H1 (cell line): Measurements from ENCODE around the gene LEMD2. TPM values are rescaled to one million over a fixed set of nuclear protein-coding genes. Genes with fewer than 3 reads are reported as not detected.

Experiments used
- ATF3 ChIP-seq: IDR thresholded peaks from 2 replicates; pipeline ENCODE4 v1.6.1; 2011; ENCODE audit warnings: low read depth, mild to moderate bottlenecking, low read length; ENCODE audit not compliant: insufficient read depth
- CHD2 ChIP-seq: IDR thresholded peaks from 2 replicates; pipeline ENCODE4 v1.6.1; 2012; ENCODE audit warnings: low read length, improper control_type of control experiment
- E2F6 ChIP-seq: IDR thresholded peaks from 2 replicates; pipeline ENCODE4 v1.6.1; 2012; ENCODE audit warnings: inconsistent platforms
- KDM5A ChIP-seq: fragments of 200-600 bp; IDR thresholded peaks from 2 replicates; pipeline ENCODE4 v1.7.1; 2012; ENCODE audit warnings: mild to moderate bottlenecking, low read length, inconsistent platforms, mixed read lengths
- POLR2A ChIP-seq, 2 experiments: IDR thresholded peaks; 1 replicate in 1 of 2; 2 replicates in 1 of 2; pipeline ENCODE4 v1.6.1; 2011; ENCODE audit warnings: low read depth in 2 of 2, low read length in 2 of 2, mild to moderate bottlenecking in 2 of 2; ENCODE audit errors: control extremely low read depth in 1 of 2
- RXRA ChIP-seq: IDR thresholded peaks from 2 replicates; pipeline ENCODE4 v1.6.1; 2011; ENCODE audit warnings: low read depth, mild to moderate bottlenecking, low read length, moderate library complexity; ENCODE audit not compliant: insufficient read depth
- SP4 ChIP-seq: IDR thresholded peaks from 2 replicates; pipeline ENCODE4 v1.6.1; 2012; ENCODE audit warnings: low read length, inconsistent platforms
- TBP ChIP-seq: IDR thresholded peaks from 2 replicates; pipeline ENCODE4 v1.6.1; 2011; ENCODE audit warnings: low read depth, low read length, improper control_type of control experiment
- TEAD4 ChIP-seq: IDR thresholded peaks from 2 replicates; pipeline ENCODE4 v1.6.1; 2012; ENCODE audit warnings: low read depth, low read length, inconsistent platforms, mixed read lengths
- polyA plus RNA-seq, 7 experiments: library from polyadenylated mRNA; depleted of rRNA in 3 of 7; stranded (reverse) in 5 of 7; unstranded in 2 of 7; fragments of >200 nt in 5 of 7; fragments of 200-250 nt in 2 of 7; gene quantifications; 1 replicate in 5 of 7; 2 replicates in 1 of 7; 4 replicates in 1 of 7; pipeline versions ENCODE4 v1.2.1 to v1.2.3, GENCODE V29; 2011 to 2013; ENCODE audit warnings: missing spikeins in 2 of 7, mixed read lengths in 2 of 7
- total RNA-seq: library from RNA; stranded (reverse); fragmentation: NEBNext Ultra II Directional; extraction: Animal tissue kit (Norgen Biotek cat#: 25700); gene quantifications from 2 replicates; pipeline ENCODE4 v1.2.1, GENCODE V29; 2021

LEMD2 gene
- total and polyA plus RNA-seq, 2 of the 8 experiments (the other 6 are each of a cell fraction or from before 2014, with no cell fraction given), result 32.7 to 57.3 TPM

GRCh38 chr6:33776186-33776585 is 12.7 kb downstream of the LEMD2 start (continued):
- TF ChIP-seq E2F6 (no peak), RXRA (no peak), SP4 (no peak), KDM5A (no peak), CHD2 (no peak), TEAD4 (no peak), ATF3 (no peak), TBP (no peak), POLR2A (IDR thresholded peaks at IDR 0.05; ENCODE audit: control extremely low read depth in 1 of 2, low read depth in 2 of 2, low read length in 2 of 2) (no peak)
